Vagina (tissue), 2 donors: Measurements from ENCODE around the gene CBX6.

ENCODE experiments used
- POLR2AphosphoS5 ChIP-seq, 2 donors: sonication (generic); formaldehyde crosslinking; IDR thresholded peaks; one replicate each; pipeline ENCODE4 v1.9.0; 2017; ENCODE audit warnings: antibody characterized with exemption in 2 of 2, mild to moderate bottlenecking in 2 of 2, low read depth in 1 of 2; ENCODE audit not compliant: insufficient read depth in 1 of 2
- TF ChIP-seq, protein P1 (sequence below), 3 experiments: fragments of 450-650 bp in 2 of 3; fragments of 200-600 bp in 1 of 3; sonication (generic) in 1 of 3; IDR thresholded peaks; one replicate each; pipeline ENCODE4 v1.5.1; 2017 to 2019; ENCODE audit warnings: antibody characterized with exemption in 3 of 3, mild to moderate bottlenecking in 2 of 3, moderate library complexity in 2 of 3

DNA sequence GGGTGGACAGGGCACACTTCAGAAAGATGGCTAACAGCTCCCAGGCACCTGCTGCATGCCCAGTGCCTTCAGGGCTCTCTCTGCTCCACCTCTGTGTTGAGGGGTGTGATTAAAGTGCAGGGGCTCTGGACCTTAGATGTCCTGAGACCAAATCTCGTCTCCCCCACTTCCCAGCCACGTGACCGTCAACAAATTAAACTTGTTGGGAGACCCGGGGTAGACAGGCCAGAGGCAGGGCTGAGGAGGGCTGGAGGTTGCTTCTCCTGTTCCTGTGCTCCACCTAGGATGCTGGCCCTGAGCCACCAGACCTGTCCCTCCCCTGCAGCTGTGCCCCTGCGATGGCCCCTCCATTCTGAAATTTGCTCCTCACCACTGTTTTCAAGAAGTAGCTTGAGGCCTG lies 45.2 kb downstream of the CBX6 start:
- TF ChIP-seq, protein P1, sequence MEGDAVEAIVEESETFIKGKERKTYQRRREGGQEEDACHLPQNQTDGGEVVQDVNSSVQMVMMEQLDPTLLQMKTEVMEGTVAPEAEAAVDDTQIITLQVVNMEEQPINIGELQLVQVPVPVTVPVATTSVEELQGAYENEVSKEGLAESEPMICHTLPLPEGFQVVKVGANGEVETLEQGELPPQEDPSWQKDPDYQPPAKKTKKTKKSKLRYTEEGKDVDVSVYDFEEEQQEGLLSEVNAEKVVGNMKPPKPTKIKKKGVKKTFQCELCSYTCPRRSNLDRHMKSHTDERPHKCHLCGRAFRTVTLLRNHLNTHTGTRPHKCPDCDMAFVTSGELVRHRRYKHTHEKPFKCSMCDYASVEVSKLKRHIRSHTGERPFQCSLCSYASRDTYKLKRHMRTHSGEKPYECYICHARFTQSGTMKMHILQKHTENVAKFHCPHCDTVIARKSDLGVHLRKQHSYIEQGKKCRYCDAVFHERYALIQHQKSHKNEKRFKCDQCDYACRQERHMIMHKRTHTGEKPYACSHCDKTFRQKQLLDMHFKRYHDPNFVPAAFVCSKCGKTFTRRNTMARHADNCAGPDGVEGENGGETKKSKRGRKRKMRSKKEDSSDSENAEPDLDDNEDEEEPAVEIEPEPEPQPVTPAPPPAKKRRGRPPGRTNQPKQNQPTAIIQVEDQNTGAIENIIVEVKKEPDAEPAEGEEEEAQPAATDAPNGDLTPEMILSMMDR (IDR thresholded peaks at IDR 0.05), result no peak
- TF ChIP-seq POLR2AphosphoS5 (IDR thresholded peaks at IDR 0.05; ENCODE audit: insufficient read depth in 1 of 2, low read depth in 1 of 2), result no peak
